Stimulated activated CD8-positive, alpha-beta memory T cell treated with anti-CD3 and anti-CD28 coated beads, Interleukin-4, amount 100 ng/mL, for 1 hour (primary cell): Measurements from ENCODE around the gene PIAS1.
A peak's percentile ranks its signal among the peaks of the same experiment; 100 is the strongest.
"Not testable (repeated sequence)": the region's sequence is repeated elsewhere in the genome, so short reads cannot be mapped to it uniquely, and the experiment has no call there.

Experiments
- DNase-seq, 2 donors: peaks; one replicate each; pipeline ENCODE4 v3.0.0-alpha.2; 2020; ENCODE audit warnings: low read depth in 2 of 2, low spot score in 1 of 2

PIAS1 gene

DNA sequence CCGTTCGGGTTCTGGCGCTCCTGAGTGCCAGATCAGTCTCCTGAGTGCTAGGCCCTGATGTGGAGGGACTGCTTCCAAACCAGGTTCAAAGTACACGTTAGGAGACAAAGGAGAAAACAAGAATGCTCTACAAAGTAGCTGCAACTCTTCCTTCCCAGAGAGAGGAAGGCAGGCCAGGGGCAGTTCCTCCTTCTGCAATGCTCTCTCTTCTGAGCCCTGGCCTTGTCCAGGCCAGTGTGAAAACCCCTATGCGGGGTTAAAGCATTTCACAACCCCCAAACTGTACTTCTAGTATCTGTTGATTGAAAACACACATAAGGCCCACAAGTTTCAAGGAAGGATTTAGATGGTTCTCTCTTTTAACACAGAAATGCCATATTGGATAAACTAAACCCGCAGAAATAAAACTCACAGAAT, 160.7 kb downstream of the PIAS1 start:
- DNase-seq: no peak

DNA sequence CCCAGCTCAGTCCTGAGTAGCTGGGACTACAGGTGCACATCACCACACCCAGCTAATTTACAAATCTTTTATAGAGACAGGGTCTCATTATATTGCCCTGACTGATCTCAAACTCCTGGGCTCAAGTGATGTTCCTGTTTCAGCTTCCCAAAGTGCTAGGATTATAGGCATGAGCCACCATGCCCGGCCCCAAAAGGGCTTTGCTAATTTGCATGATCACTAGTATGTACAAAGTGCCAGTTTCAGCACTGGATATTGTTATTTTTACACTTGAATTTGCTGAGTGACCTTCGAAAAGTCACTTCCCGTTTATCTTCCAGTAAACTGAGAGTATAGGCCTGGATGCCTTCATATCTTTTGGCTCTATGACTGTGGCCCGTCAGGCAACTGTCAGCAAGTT, 163.2 kb downstream of the PIAS1 start:
- DNase-seq: no peak

DNA sequence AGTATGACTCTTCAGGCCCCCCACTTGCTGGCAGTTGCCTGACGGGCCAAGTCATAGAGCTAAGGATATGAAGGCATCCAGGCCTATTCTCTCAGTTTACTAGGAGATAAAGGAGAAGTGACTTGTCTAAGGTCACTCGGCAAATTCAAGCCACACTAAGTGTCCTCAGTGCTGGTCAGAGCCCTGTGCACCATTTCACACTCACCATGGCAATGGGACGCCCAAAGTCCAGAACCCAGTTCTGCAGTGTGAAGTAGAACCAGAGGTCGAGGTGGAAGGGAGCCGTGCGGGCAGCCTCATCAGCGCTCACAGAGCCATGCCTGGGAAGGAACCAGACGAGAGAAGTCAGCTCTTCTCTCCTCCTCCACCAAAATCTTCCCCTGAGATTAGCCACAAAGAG, 164.2 kb downstream of the PIAS1 start:
- DNase-seq: no peak

DNA sequence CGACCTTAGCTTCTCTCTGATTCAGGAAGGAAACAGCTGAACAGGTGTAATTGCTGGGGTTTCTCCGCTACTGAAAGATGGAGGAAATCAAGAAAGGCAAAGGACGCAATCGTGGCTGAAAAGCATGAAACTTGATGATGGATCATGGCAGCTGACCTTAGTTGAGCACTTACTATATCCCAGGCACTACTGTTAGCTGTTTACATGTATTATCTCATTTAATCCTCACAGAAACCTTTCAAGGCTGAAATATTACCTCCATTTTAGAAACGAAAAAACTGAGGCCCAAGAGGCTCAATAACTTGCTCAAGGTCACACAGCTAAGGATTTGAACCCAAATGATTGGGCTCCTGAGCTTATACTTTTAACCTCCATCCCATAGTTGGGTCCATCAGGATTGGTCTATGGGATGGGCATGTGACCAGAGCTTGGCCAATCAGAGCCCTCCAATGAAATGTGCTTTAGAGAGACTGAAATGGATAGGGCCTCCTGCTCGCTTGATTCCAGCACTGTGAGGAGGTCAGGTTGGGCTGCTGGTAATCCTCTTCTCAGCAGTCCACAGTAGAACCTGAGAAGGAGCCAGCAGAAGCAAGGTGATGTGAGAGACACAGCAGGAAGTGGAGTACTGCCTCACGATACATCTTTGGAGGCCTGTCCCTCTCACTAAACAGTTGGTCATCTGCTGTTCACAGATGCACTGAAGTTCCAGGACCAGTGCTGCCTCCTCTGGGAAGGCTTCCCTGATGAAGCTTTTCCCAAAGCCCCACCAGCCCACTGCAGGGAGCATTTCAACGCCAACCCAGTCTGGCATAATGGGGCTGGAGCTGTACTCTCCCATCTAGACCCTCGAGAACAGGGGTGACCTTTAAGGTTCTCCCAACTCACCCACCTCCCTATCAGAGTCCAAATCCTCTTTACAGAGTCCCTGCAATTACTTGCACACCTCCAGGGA, 165.0 kb downstream of the PIAS1 start:
- DNase-seq: no peak

DNA sequence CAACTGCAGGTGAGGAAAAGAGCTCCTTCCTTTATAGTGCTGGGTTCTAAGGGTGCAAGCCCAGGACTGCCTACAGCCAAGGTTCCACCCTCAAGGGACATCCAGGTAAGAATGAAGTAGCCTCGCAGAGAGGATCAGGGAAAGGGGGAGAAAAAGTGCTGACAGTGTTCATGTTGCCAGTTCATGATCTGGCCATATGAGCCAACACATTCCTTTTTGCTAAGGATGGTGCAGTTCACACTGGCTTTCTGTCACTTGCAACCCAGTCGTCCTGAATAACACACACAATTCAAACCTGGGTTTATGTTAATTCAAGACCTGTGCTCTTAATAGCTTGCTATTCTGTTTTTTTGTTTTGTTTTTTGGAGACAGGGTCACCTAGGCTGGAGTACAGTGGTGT, 166.4 kb downstream of the PIAS1 start:
- DNase-seq: no peak

DNA sequence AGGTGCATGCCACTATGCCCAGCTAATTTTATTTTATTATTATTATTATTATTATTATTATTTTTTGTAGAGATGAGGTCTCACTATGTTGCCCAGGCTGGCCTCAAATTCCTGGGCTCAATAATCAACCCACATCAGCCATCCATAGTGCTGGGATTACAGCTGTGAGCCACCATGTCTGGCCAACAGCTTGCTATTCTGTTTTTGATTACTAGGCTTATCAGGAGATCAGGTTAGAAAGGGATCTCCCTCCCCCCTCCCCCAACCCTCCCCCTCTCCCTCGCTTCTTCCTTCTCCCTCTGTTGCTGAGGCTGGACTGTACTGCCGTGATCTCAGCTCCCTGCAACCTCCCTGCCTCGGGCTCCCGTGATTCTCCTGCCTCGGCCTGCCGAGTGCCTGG, 166.9 kb downstream of the PIAS1 start:
- no peak for DNase-seq

DNA sequence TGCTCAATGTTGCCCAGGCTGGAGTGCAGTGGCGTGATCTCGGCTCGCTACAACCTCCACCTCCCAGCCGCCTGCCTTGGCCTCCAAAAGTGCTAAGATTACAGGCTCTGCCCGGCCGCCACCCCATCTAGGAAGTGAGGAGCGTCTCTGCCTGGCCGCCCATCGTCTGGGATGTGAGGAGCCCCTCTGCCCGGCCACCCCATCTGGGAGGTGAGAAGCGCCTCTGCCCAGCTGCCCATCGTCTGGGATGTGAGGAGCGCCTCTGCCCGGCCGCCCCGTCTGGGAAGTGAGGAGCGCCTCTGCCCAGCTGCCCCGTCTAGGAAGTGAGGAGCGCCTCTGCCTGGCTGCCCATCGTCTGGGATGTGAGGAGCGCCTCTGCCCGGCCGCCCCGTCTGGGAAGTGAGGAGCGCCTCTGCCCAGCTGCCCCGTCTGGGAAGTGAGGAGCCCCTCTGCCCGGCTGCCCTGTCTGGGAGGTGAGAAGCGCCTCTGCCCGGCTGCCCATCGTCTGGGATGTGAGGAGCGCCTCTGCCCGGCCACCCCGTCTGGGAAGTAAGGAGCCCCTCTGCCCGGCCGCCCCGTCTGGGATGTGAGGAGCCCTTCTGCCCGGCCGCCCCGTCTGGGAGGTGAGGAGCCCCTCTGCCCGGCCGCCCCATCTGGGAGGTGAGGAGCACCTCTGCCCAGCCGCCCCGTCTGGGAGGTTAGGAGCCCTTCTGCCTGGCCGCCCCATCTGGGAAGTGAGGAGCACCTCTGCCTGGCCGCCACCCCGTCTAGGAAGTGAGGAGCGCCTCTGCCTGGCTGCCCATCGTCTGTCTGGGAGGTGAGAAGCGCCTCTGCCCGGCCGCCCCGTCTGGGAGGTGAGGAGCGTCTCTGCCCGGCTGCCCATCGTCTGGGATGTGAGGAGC, 167.7 kb downstream of the PIAS1 start:
- DNase-seq: not testable (repeated sequence)

DNA sequence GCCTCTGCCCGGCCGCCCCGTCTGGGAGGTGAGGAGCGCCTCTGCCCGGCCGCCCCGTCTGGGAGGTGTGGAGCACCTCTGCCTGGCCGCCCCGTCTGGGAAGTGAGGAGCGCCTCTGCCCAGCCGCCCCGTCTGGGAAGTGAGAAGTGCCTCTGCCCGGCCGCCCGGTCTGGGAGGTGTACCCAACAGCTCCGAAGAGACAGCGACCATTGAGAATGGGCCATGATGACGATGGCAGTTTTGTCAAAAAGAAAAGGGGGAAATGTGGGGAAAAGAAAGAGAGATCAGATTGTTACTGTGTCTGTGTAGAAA, 168.3 kb downstream of the PIAS1 start:
- not testable (repeated sequence) for DNase-seq

DNA sequence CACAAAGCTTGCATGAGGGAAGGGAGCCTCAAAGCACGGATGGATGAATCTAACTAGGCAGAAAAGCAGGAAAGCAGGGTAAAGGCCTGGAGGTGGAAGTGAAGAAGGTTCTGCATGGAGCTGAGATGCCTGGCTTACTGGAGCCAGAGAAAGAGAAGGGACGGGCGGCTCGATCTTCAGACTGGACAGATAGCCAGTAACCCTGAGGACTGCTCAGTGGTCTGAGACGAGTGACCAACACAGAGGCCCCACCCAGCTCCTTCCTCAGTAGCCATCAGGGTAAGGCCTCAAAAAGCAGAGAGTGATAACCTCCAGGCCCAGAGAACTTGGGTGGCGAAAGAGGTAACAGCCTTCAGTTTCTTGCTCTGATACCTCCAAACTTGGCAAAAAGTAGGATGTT, 169.1 kb downstream of the PIAS1 start:
- DNase-seq: no peak

DNA sequence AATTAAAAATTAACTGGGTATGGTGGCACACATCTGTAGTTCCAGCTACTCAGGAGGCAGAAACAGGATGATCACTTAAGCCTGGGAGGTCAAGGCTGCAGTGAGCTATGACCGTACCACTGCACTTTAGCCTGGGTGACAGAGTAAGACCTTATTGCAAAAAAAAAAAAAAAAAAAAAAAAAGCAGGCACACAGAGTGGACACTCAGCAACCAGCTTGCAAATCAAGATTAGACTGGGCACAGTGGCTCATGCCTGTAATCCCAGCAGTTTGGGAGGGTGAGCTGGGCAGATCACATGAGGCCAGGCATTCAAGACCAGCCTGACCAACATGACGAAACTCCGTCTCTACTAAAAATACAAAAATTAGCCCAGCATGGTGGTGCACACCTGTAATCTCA, 170.0 kb downstream of the PIAS1 start:
- DNase-seq: no peak

DNA sequence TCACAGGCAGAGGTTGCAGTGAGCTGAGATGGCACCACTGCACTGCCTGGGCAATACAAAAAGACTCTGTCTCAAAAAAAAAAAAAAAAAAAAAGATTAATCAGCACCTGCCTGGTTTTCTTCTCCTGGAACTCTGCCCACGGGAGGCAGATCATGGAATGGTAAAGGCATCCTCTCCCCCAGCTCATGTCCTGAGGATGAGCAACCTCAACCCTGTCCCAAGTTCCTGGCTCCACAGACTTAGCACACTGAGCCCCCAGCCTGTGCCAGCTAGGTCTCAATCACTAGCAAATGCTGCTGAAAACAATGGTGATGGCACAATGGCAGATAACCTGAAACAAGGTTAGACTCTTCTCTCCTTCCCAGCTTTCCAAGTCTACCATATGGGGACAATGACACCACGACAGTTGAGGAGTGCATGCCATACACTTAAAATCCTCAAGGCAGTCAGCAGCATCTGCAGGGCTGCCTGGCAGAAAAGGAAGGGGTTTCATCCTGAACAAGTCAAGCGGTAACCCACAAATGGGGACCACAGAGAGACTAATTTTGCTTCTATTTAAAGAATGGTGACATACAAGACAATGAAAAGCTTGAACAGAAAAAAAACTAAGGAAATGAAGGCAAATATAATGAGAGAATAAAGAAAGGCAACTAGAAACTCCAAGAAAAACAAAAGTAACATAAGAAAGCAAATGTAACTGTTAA, 170.6 kb downstream of the PIAS1 start:
- no peak for DNase-seq

DNA sequence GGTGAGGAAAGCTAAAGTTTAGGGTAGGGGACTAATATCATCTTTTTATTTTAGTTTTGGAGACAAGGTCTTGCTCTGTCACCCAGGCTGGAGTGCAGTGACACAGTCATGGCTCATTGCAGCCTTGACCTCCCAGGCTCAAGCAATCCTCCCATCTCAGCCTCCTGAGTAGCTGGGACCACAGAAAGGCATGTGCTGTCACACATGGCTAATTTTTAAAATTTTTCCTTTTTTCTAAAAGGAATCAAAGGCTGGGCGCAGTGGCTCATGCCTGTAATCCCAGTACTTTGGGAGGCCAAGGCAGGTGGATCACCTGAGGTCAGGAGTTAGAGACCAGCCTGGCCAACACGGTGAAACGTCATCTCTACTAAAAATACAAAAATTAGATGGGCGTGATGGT, 171.3 kb downstream of the PIAS1 start:
- not testable (repeated sequence) for DNase-seq

DNA sequence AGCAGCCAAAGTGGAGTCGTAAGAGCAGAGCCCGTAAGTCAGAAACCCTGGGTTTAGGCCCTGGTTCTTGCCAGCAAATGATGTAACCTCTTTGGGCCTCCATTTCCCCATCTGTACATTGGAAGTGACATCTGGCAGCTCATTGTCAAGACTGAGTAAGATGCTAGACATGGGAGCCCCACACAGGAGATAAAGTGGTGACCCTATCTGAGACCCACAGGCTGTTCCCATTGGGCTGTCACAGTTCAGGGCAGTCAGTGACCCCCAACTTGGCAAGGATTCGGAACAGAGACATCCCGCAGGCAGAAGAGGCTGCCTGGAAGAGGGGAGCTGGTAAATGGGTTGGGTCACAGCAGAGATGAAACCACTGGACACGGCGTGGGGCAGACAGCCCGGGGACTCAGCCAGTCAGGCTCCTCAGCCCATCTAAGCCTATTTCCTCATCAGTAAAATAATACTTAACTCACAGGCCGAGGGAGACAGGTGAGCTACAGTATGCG, 173.6 kb downstream of the PIAS1 start:
- no peak for DNase-seq

DNA sequence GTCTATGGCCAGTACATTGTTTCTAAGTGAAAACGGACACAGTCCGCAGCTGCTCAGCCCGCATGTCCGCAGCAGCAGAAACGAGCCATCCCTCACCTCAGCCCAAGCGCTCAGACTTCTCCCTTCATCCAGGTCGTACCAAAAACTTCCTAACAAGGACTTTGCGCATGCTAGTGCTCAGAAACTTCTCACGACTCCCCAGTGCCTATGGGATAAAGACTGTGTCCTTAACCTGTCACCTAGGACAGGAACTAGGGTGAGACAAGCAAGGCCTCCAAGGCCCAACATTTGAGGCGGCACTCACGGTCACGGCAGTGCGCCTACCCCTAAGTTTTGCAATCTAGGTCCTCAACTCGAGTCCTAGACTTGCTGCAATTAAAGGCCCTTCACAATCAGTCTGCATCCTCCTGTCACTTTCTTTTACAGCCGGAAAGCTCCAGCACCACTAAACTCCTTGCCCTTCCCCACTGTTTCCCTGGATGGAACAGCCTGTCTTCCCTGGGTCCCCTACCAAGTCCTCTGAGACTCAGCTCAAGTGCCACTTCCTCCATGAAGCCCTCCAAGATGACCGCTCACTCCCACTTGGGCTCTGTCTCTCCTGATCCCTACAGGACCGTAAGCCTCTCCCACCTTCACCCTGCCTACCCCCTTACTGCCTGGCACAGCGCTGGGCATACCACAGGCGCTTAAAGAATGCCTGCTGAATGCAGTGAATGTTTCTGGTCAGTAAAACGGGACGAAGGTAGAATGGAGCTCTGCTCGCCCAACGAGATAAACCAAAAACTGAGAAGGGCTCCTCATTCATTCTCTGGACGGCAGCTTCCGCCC, 174.2 kb downstream of the PIAS1 start:
- no peak for DNase-seq

DNA sequence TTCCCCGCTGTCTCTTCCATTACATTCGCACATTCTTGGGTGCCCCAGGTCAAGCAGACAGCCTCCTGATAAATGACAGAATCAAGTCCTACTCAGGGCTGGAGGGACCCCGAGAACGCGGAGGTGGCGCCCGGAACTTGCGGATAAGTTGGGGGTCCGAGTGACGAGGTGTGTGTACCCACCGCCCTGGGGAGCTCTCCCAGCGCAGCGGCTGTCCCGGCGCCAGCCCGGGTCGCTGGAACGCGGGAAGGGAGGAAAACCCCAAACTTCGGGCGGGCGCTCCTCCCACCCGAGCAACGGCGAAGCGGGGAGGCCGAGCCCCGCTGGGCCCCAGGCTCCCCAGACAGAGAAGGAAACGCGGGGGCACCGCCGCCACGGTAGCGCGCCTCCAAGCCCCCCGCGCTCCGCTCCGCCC, 174.9 kb downstream of the PIAS1 start:
- DNase-seq: no peak

DNA sequence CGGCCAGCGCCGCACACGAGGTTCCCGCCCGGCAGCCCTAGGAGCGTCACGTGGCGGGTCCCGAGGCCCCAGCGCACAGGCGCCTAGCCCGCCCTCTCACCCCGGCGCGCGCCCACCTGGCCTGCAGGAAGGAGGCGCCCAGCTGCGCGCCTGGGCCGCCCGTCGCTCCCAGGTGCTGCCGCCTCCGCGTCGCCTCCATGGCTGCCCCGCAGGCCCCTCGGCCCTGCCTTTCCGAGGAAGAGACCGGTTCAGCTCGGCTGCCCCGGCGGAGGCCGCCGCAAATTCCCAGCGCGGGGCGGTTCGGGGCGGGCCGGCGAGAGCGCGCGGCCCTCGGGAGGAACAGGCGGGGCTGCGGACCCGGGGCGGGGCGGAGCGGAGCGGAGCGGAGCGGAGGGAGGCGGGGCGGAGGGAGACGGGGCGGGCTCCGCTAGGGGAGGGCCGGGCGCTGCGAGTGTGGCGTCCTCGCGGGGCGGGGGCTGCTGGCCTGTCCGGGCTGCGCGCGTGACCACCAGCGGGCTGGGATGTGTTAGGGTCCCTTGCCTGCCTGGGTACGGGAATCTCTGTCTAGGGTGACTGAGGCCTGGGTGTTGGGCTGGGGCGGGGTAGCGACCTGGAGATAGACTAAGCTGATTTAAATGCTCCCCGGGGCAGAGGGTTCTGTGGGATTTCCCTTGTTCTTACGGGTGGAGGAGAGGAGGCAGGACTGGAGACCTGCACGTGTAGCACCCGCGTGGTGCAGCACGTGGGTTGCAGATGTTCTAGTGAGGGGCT, 175.5 kb downstream of the PIAS1 start, which contains the start of gene CLN6:
Gene CLN6, minus strand, starts transcription at position 343 of the 771 bp plus-strand sequence. Its CDS starts 144 bp downstream, at position 199.
- DNase-seq: peak; percentile 54 to 58

DNA sequence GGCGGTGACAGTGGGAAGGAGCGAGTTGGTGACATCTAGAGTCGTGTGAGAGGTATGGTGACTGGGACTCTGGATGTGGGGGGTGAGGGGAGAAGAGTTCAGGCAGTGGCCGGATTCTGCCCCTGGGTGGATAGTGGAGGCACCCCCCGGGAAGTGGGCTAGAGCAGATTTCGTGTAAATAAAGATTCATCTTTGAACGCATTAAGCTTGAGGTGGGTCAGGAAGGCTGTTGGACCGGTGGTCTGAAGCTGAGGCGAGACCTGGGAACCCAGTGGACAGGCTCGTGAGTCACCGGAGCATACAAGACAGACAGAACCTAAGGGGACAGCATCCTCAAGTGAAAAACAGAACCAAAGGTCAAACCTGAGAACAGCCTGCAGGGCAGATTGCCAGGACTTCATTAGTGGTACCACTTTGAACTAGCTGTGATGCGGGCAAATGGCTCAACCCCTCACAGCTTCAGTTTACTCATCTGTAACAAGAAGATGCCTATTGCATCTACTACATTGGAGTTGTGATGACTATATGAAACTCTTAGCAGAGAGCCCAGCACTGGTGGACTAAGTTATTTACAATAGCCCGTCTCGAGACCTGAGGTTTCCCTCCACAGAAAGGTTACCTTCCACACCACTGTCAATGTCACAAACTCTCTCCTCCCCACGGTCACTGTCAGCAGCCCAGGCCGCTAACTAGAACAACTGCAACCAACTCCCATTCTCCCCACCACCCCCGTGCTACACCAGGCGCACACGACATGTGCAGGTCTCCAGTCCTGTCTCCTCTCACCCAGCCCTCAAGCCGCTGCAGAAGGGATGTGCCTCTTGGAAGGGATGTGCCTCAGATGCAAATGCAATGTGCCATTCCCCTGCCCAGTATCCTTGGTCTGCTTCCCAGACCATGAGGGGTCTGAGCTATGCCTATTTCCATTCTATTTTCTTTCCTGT, 176.3 kb downstream of the PIAS1 start:
- DNase-seq: no peak

DNA sequence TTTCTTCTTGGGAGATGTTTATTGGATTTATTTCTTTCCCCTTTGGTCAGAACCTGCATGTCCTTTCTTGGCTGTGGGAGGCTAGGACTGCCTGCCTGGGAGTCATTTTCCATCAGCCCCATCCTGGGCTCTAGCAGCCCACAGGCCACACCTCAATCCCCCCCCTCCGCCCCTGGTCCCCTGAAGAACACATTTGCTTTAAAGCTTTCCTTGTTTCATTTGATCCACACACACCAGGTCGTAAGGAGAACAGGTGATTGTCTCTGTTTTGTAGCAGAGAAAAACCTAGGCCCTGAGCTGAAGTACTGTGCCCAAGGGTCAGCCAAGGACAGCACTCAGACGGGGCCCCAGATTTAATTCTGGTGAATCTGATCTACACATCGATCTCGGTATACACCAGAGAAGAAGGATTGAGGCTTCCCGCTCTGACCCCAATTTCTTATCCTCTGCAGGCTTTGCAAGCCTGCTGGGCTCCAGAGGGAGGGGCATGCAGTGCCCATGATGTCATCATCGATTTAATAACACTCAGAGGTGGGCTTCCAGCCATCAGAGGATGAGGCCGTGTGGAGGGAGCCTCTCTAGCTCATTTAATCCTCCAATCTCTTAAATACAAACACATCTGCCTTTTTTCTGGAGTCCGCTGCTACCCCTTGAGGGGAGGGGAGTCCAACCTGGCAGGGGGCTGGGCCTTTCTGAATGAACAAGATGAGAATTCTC, 177.1 kb downstream of the PIAS1 start:
- no peak for DNase-seq
